ENCODE results near the gene ZDHHC14. TPM values are rescaled to one million over a fixed set of nuclear protein-coding genes. Genes with fewer than 3 reads are reported as not detected.

ZDHHC14 gene
- total and polyA plus RNA-seq, 2 experiments from 2014 or later, result 7.5 to 10.1 TPM

DNA sequence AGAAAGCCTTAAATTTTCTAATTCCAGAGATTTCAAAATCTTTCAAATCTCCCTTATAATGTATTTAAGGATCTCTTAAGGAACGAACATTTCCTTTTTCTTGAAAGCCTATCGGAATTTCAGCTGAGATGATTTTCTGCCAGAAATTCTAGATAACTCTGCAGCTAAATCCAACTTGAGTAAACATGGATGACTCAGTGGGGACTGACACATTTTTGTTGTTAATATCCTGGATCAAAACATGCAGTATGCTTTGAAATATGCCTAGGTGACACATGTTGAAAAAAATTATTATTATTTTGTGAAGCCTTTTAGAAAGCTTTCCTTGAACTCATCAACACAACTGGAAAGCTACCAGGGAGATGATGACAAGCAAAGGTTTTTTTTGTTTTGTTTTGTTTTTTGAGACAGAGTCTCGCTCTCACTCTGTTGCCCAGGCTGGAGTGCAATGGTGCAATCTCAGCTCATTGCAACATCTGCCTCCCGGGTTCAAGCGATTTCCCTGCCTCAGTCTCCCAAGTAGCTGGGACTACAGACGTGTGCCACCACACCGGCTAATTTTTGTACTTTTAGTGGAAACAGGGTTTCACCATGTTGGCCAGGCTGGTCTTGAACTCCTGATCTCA lies 302.0 kb downstream of the ZDHHC14 start:
- H3K9me3 ChIP-seq (ENCODE audit: low read depth), result no peaks in the 10 kb centered on the region
- H3K27me3 ChIP-seq, result no peaks in the 10 kb centered on the region
- peaks cover 7% of the 10 kb centered on the region for H3K4me1 ChIP-seq (ENCODE audit: low read depth)
- no peak overlapping the region for H3K27ac ChIP-seq
- TF ChIP-seq CTCF (IDR thresholded peaks at IDR 0.05; ENCODE audit: low read depth, low read length), result no peak
- peak in 1 of 2 donors; percentile 82 for DNase-seq (ENCODE audit: low read depth in 1 of 2, low spot score in 1 of 2)
- H3K36me3 ChIP-seq, result no peaks in the 10 kb centered on the region
- no peak overlapping the region for H3K4me3 ChIP-seq

- H3K4me3 ChIP-seq, result no peak overlapping the region
- no peaks in the 10 kb centered on the region for H3K27me3 ChIP-seq
- DNase-seq (ENCODE audit: low read depth in 1 of 2, low spot score in 1 of 2), result no peak
- peaks cover 7% of the 10 kb centered on the region for H3K4me1 ChIP-seq (ENCODE audit: low read depth)
- no peak overlapping the region for H3K27ac ChIP-seq
- no peaks in the 10 kb centered on the region for H3K36me3 ChIP-seq
- TF ChIP-seq CTCF (IDR thresholded peaks at IDR 0.05; ENCODE audit: low read depth, low read length), result no peak
- H3K9me3 ChIP-seq (ENCODE audit: low read depth), result no peaks in the 10 kb centered on the region
Measured at GRCh38 chr6:157683707-157684106, 302.7 kb downstream of the ZDHHC14 start.

- no peak overlapping the region for H3K4me3 ChIP-seq
- H3K36me3 ChIP-seq, result no peaks in the 10 kb centered on the region
- no peak for TF ChIP-seq CTCF (IDR thresholded peaks at IDR 0.05; ENCODE audit: low read depth, low read length)
- peaks cover 7% of the 10 kb centered on the region for H3K4me1 ChIP-seq (ENCODE audit: low read depth)
- H3K9me3 ChIP-seq (ENCODE audit: low read depth), result no peaks in the 10 kb centered on the region
- H3K27me3 ChIP-seq, result no peaks in the 10 kb centered on the region
- no peak overlapping the region for H3K27ac ChIP-seq
- DNase-seq (ENCODE audit: low read depth in 1 of 2, low spot score in 1 of 2), result no peak
Measured at GRCh38 chr6:157684620-157685299, 303.8 kb downstream of the ZDHHC14 start.

GRCh38 chr6:157685596-157686280 lies 304.7 kb downstream of the ZDHHC14 start:
- DNase-seq (ENCODE audit: low read depth in 1 of 2, low spot score in 1 of 2), result peak in 1 of 2 donors; percentile 36
- H3K27me3 ChIP-seq, result no peaks in the 10 kb centered on the region
- H3K27ac ChIP-seq, result peak overlapping the region; percentile 49
- no peaks in the 10 kb centered on the region for H3K9me3 ChIP-seq (ENCODE audit: low read depth)
- peaks cover 7% of the 10 kb centered on the region for H3K4me1 ChIP-seq (ENCODE audit: low read depth)
- H3K4me3 ChIP-seq, result no peak overlapping the region
- no peak for TF ChIP-seq CTCF (IDR thresholded peaks at IDR 0.05; ENCODE audit: low read depth, low read length)
- no peaks in the 10 kb centered on the region for H3K36me3 ChIP-seq

GRCh38 chr6:157688275-157688959 lies 307.4 kb downstream of the ZDHHC14 start:
- H3K27me3 ChIP-seq, result no peaks in the 10 kb centered on the region
- H3K36me3 ChIP-seq, result no peaks in the 10 kb centered on the region
- H3K4me3 ChIP-seq, result no peak overlapping the region
- no peak for DNase-seq (ENCODE audit: low read depth in 1 of 2, low spot score in 1 of 2)
- peaks cover 7% of the 10 kb centered on the region for H3K4me1 ChIP-seq (ENCODE audit: low read depth)
- no peak overlapping the region for H3K27ac ChIP-seq
- no peak for TF ChIP-seq CTCF (IDR thresholded peaks at IDR 0.05; ENCODE audit: low read depth, low read length)
- no peaks in the 10 kb centered on the region for H3K9me3 ChIP-seq (ENCODE audit: low read depth)
